Measurements from ENCODE around the gene TMEM143. TPM values are rescaled to one million over a fixed set of nuclear protein-coding genes. Genes with fewer than 3 reads are reported as not detected.

TMEM143 gene
- total RNA-seq, 1 donor: 3.0 TPM

- peak; percentile 93 for DNase-seq (ENCODE audit: low read depth)
- peak overlapping the region; percentile 72 for H3K4me3 ChIP-seq (ENCODE audit: low read depth, low read length)
- no peak for TF ChIP-seq CTCF (IDR thresholded peaks at IDR 0.05; ENCODE audit: insufficient read depth, low read depth, low read length)
Measured at GRCh38 chr19:48398375-48399235, 34.9 kb upstream of the TMEM143 start.

- no peak for DNase-seq (ENCODE audit: low read depth)
- no peak for TF ChIP-seq CTCF (IDR thresholded peaks at IDR 0.05; ENCODE audit: insufficient read depth, low read depth, low read length)
- peak overlapping the region; percentile 72 for H3K4me3 ChIP-seq (ENCODE audit: low read depth, low read length)
Measured at GRCh38 chr19:48398102-48398374, 34.3 kb upstream of the TMEM143 start.

GRCh38 chr19:48397263-48398101 is 33.7 kb upstream of the TMEM143 start:
- DNase-seq (ENCODE audit: low read depth): peak; percentile 24
- H3K4me3 ChIP-seq (ENCODE audit: low read depth, low read length): peak overlapping the region; percentile 72
- TF ChIP-seq CTCF (IDR thresholded peaks at IDR 0.05; ENCODE audit: insufficient read depth, low read depth, low read length): no peak

GRCh38 chr19:48396824-48397176 is 33.1 kb upstream of the TMEM143 start:
- TF ChIP-seq CTCF (IDR thresholded peaks at IDR 0.05; ENCODE audit: insufficient read depth, low read depth, low read length): no peak
- DNase-seq (ENCODE audit: low read depth): no peak
- H3K4me3 ChIP-seq (ENCODE audit: low read depth, low read length): no peak overlapping the region

GRCh38 chr19:48396016-48396823 is 32.5 kb upstream of the TMEM143 start:
- TF ChIP-seq CTCF (IDR thresholded peaks at IDR 0.05; ENCODE audit: insufficient read depth, low read depth, low read length): no peak
- DNase-seq (ENCODE audit: low read depth): no peak
- H3K4me3 ChIP-seq (ENCODE audit: low read depth, low read length): no peak overlapping the region

GRCh38 chr19:48395499-48395898 is 31.8 kb upstream of the TMEM143 start:
- no peak overlapping the region for H3K4me3 ChIP-seq (ENCODE audit: low read depth, low read length)
- no peak for TF ChIP-seq CTCF (IDR thresholded peaks at IDR 0.05; ENCODE audit: insufficient read depth, low read depth, low read length)
- no peak for DNase-seq (ENCODE audit: low read depth)
